A549 treated with Hydrocortisone at 1 μM for 4 hours (cell line): ENCODE data around the gene SLC25A27. TPM values are rescaled to one million over a fixed set of nuclear protein-coding genes. Genes with fewer than 3 reads are reported as not detected.

ENCODE experiments used
- total RNA-seq: library from RNA; stranded (reverse); fragments of 200-300 nt; extraction: Qiagen RNA extraction; gene quantifications from 5 replicates; pipeline ENCODE4 v1.2.3, GENCODE V29; 2022

Gene SLC25A27
- 0.32 to 0.61 TPM (median 0.40 TPM) in 5 replicates for total RNA-seq

GRCh38 chr6:46652603-46653438, at the start of gene SLC25A27, which contains the start of gene CYP39A1:
Gene SLC25A27 (plus strand): TSS chr6:46652975. CDS start chr6:46653193, 218 bp downstream.
Gene CYP39A1 (minus strand): TSS chr6:46652818. CDS start chr6:46652582, 236 bp downstream.

GRCh38 chr6:46687619-46688097, 34.9 kb downstream of the SLC25A27 start, which contains the start of gene TDRD6:
Gene TDRD6 (plus strand): TSS chr6:46687885. CDS start chr6:46688129, 244 bp downstream.

Other genes starting within 250 kb of the SLC25A27 start
- gene RCAN2, start 161.5 kb upstream of the SLC25A27 start, total RNA-seq = not detected in 5 replicates
- 0.05 TPM in 1 of 5 replicates, not detected in the others for gene CYP39A1, start 157 bp upstream of the SLC25A27 start, total RNA-seq
- not detected in 5 replicates for gene TDRD6, start 34.9 kb downstream of the SLC25A27 start, total RNA-seq
- gene PLA2G7, start 82.4 kb downstream of the SLC25A27 start, total RNA-seq = 0.06 TPM in 1 of 5 replicates, not detected in the others
- gene ANKRD66, start 94.0 kb downstream of the SLC25A27 start, total RNA-seq = not detected in 5 replicates
- 0.05 TPM in 1 of 5 replicates, not detected in the others for gene MEP1A, start 140.4 kb downstream of the SLC25A27 start, total RNA-seq